ENCODE results near the gene SCAMP1. TPM values are rescaled to one million over a fixed set of nuclear protein-coding genes. Genes with fewer than 3 reads are reported as not detected.

SCAMP1 gene
- total and polyA plus RNA-seq, 2 experiments from 2014 or later, result 22.4 to 47.6 TPM

DNA sequence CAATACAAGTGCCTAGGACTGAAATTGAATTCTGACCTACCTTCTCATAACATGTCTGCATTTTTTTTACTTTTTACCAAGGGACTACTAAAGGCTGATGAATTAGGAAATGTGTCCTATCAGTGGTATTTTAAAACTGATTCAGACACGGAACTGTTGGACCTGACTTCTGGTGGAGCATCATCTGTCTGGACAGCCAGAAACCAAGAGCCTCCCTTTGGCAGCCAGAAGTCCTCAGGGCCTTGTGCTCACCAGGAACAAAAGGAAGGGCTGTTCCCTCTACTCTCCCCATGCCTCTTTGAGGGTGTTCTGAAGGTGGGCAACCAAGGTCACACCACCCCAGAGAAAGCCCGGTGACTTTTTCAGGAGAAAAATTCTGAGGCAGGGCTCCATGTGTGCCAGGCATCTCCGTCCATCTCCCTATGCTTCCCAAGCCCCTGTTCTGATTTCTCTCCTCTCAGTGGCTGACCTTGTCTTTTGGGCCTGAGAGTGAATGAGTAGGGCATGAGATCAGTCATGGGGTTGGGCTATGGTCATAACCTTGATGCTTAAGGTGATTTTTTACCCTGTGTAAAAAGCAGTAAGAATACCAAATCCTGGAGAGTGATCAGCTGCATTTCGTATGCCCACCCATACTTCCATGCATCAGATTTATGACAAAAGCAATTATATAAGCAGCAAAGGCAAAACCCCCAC is 143.7 kb downstream of the SCAMP1 start:
- H3K4me1 ChIP-seq (ENCODE audit: insufficient read depth), result peaks cover 77% of the 10 kb centered on the region
- no peaks in the 10 kb centered on the region for H3K9me3 ChIP-seq (ENCODE audit: low read depth)
- H3K27me3 ChIP-seq, result no peaks in the 10 kb centered on the region
- no peak overlapping the region for H3K4me3 ChIP-seq
- no peaks in the 10 kb centered on the region for H3K9me2 ChIP-seq (replicated peaks; ENCODE audit: insufficient read depth)
- TF ChIP-seq EZH2 (IDR thresholded peaks at IDR 0.05; ENCODE audit: borderline replicate concordance) (no peak), EZH2phosphoT487 (IDR thresholded peaks at IDR 0.05; ENCODE audit: low read depth, severe bottlenecking, unreplicated experiment) (no peak)
- TF ChIP-seq, protein P1, sequence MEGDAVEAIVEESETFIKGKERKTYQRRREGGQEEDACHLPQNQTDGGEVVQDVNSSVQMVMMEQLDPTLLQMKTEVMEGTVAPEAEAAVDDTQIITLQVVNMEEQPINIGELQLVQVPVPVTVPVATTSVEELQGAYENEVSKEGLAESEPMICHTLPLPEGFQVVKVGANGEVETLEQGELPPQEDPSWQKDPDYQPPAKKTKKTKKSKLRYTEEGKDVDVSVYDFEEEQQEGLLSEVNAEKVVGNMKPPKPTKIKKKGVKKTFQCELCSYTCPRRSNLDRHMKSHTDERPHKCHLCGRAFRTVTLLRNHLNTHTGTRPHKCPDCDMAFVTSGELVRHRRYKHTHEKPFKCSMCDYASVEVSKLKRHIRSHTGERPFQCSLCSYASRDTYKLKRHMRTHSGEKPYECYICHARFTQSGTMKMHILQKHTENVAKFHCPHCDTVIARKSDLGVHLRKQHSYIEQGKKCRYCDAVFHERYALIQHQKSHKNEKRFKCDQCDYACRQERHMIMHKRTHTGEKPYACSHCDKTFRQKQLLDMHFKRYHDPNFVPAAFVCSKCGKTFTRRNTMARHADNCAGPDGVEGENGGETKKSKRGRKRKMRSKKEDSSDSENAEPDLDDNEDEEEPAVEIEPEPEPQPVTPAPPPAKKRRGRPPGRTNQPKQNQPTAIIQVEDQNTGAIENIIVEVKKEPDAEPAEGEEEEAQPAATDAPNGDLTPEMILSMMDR (IDR thresholded peaks at IDR 0.05; ENCODE audit: poor library complexity), result no peak
- no peaks in the 10 kb centered on the region for H4K20me1 ChIP-seq (ENCODE audit: insufficient read depth, poor library complexity, severe bottlenecking)
- DNase-seq (ENCODE audit: low spot score), result no peak
- H3K79me2 ChIP-seq, result peaks cover 55% of the 10 kb centered on the region
- H3K36me3 ChIP-seq (replicated peaks; ENCODE audit: insufficient read depth, low read depth), result no peaks in the 10 kb centered on the region
- no peak overlapping the region for H3K4me2 ChIP-seq
- no peak overlapping the region for H2AFZ ChIP-seq
- 91% methylated on average over 4 of the region's 4 CpGs for WGBS (ENCODE audit: low lambda C conversion rate, missing lambda C conversion rate)
- H3K27ac ChIP-seq, result peak overlapping the region; percentile 48

DNA sequence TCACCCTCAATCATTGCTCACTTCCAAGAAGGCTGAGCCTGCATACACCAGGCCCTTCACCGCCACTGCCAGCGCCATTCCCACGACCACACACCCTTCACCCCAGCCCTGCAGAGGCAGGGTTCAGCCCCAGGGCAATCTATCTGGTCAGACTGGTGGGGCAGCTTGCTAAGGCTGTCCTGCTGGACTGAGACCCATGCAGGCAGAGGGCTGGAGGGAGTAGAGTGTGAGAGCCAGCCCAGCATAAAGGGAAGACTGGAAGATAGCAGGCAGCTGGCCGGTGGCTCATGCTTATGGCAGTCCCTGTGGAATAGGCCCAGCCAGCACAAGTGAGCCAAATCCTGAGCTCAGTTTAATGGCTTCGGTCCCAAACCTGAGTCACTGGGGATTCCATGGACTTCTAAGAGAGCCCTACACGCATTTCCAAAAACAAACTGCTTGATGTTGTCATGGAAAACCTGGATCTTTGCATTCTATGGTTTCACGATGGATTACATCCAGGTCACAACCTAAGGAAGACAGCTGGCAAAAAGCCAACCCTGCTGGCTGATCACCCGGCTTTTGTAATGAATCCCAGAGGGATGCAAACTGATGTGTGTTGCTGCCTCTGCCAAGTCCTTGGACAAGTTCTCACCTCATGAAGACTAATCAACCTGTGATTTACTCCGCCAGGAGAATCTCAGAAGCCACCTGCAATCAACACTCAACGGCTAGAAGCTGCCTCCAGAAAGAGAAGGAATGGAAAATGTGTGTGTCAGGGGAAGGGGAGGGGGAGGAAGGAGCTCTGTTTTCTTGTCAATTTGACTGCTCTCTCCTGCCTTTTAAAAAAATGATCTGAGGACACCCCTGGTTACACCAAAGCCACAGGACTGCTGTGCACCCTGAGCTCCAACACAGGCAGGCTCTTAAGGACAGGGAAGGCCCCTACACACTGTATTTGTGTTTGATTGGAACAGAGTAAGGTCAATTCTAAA is 144.6 kb downstream of the SCAMP1 start:
- H3K79me2 ChIP-seq, result peaks cover 54% of the 10 kb centered on the region
- H3K27ac ChIP-seq, result peak overlapping the region; percentile 77
- no peak overlapping the region for H3K4me3 ChIP-seq
- WGBS (ENCODE audit: low lambda C conversion rate, missing lambda C conversion rate), result 40% methylated on average over 10 of the region's 10 CpGs
- H2AFZ ChIP-seq, result no peak overlapping the region
- no peak overlapping the region for H3K4me2 ChIP-seq
- TF ChIP-seq, protein P1 (IDR thresholded peaks at IDR 0.05; ENCODE audit: poor library complexity), result no peak
- TF ChIP-seq EZH2phosphoT487 (IDR thresholded peaks at IDR 0.05; ENCODE audit: low read depth, severe bottlenecking, unreplicated experiment), result no peak
- TF ChIP-seq EZH2 (IDR thresholded peaks at IDR 0.05; ENCODE audit: borderline replicate concordance), result no peak
- H3K9me3 ChIP-seq (ENCODE audit: low read depth), result no peaks in the 10 kb centered on the region
- DNase-seq (ENCODE audit: low spot score), result peak; percentile 72
- no peaks in the 10 kb centered on the region for H3K36me3 ChIP-seq (replicated peaks; ENCODE audit: insufficient read depth, low read depth)
- no peaks in the 10 kb centered on the region for H4K20me1 ChIP-seq (ENCODE audit: insufficient read depth, poor library complexity, severe bottlenecking)
- H3K4me1 ChIP-seq (ENCODE audit: insufficient read depth), result peaks cover 77% of the 10 kb centered on the region
- H3K9me2 ChIP-seq (replicated peaks; ENCODE audit: insufficient read depth), result no peaks in the 10 kb centered on the region
- H3K27me3 ChIP-seq, result no peaks in the 10 kb centered on the region

DNA sequence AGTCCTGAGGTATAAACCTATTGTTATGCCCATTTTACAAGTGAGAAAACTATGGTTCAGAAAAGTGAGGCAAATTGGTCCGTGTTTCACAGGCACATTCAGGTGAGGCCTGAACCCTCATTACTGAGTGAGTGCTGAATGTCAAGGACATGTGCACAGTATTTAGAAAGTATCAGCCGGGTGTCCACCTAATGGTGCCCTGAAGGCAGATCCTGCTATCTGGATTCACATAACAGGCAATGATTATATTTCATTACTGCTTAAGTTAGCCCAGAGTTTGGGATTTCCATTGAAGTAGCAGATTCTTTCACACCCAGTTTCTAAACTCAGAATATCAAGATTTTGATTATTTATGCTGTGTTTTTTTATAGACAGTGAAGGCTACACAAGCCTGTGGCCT is 145.4 kb downstream of the SCAMP1 start:
- Histone ChIP-seq H3K4me1 (ENCODE audit: insufficient read depth) (peaks cover 79% of the 10 kb centered on the region), H3K9me3 (ENCODE audit: low read depth) (no peaks in the 10 kb centered on the region), H3K36me3 (replicated peaks; ENCODE audit: insufficient read depth, low read depth) (no peaks in the 10 kb centered on the region), H3K4me3 (no peak overlapping the region), H2AFZ (no peak overlapping the region), H3K27me3 (no peaks in the 10 kb centered on the region), H3K27ac (peak overlapping the region; percentile 77), H3K9me2 (replicated peaks; ENCODE audit: insufficient read depth) (no peaks in the 10 kb centered on the region), H3K4me2 (peak overlapping the region; percentile 3), H4K20me1 (ENCODE audit: insufficient read depth, poor library complexity, severe bottlenecking) (no peaks in the 10 kb centered on the region), H3K79me2 (peaks cover 50% of the 10 kb centered on the region)
- no peak for DNase-seq (ENCODE audit: low spot score)
- TF ChIP-seq, protein P1 (IDR thresholded peaks at IDR 0.05; ENCODE audit: poor library complexity), result no peak
- no peak for TF ChIP-seq EZH2phosphoT487 (IDR thresholded peaks at IDR 0.05; ENCODE audit: low read depth, severe bottlenecking, unreplicated experiment)
- no peak for TF ChIP-seq EZH2 (IDR thresholded peaks at IDR 0.05; ENCODE audit: borderline replicate concordance)
- 50% methylated on average over 2 of the region's 2 CpGs for WGBS (ENCODE audit: low lambda C conversion rate, missing lambda C conversion rate)

Data from hepatocyte (in vitro differentiated cells).